Measurements from ENCODE around the gene PKP4.

The PKP4 gene

GRCh38 chr2:158649846-158650245 lies 193.1 kb downstream of the PKP4 start:
- Histone ChIP-seq H3K9ac (ENCODE audit: low read length) (no peak overlapping the region), H2AFZ (ENCODE audit: low read depth, low read length, severe bottlenecking) (no peak overlapping the region), H3K79me2 (ENCODE audit: insufficient read depth, low read length) (no peaks in the 10 kb centered on the region), H4K20me1 (ENCODE audit: low read depth, low read length) (no peaks in the 10 kb centered on the region), H3K9me2 (replicated peaks; ENCODE audit: insufficient read depth, low read length) (no peaks in the 10 kb centered on the region), H3K36me3 (ENCODE audit: low read length) (no peaks in the 10 kb centered on the region), H3K27ac (ENCODE audit: low read depth, low read length) (no peak overlapping the region), H3F3A (ENCODE audit: insufficient read depth) (no peaks in the 10 kb centered on the region), H3K9me3 (ENCODE audit: insufficient read depth, low read length) (no peaks in the 10 kb centered on the region), H3K27me3 (ENCODE audit: low read length) (no peaks in the 10 kb centered on the region), H3K4me3 (ENCODE audit: insufficient read depth, low read length, poor library complexity, severe bottlenecking) (no peak overlapping the region), H3K4me2 (ENCODE audit: low read depth, low read length, poor library complexity, severe bottlenecking) (no peak overlapping the region)
- no peak for TF ChIP-seq EZH2phosphoT487 (conservative IDR thresholded peaks at IDR 0.05; ENCODE audit: low read length)
- no peak for TF ChIP-seq CTCF (IDR thresholded peaks at IDR 0.05; ENCODE audit: insufficient read depth, low read length, poor library complexity, severe bottlenecking)

GRCh38 chr2:158650646-158651357 lies 194.1 kb downstream of the PKP4 start:
- TF ChIP-seq CTCF (IDR thresholded peaks at IDR 0.05; ENCODE audit: insufficient read depth, low read length, poor library complexity, severe bottlenecking) (no peak), EZH2phosphoT487 (conservative IDR thresholded peaks at IDR 0.05; ENCODE audit: low read length) (no peak)
- Histone ChIP-seq H3F3A (ENCODE audit: insufficient read depth) (no peaks in the 10 kb centered on the region), H3K27me3 (ENCODE audit: low read length) (no peaks in the 10 kb centered on the region), H4K20me1 (ENCODE audit: low read depth, low read length) (no peaks in the 10 kb centered on the region), H3K27ac (ENCODE audit: low read depth, low read length) (no peak overlapping the region), H2AFZ (ENCODE audit: low read depth, low read length, severe bottlenecking) (no peak overlapping the region), H3K4me3 (ENCODE audit: insufficient read depth, low read length, poor library complexity, severe bottlenecking) (no peak overlapping the region), H3K36me3 (ENCODE audit: low read length) (no peaks in the 10 kb centered on the region), H3K79me2 (ENCODE audit: insufficient read depth, low read length) (no peaks in the 10 kb centered on the region), H3K4me2 (ENCODE audit: low read depth, low read length, poor library complexity, severe bottlenecking) (no peak overlapping the region), H3K9me2 (replicated peaks; ENCODE audit: insufficient read depth, low read length) (no peaks in the 10 kb centered on the region), H3K9ac (ENCODE audit: low read length) (no peak overlapping the region), H3K9me3 (ENCODE audit: insufficient read depth, low read length) (no peaks in the 10 kb centered on the region)

- H3F3A ChIP-seq (ENCODE audit: insufficient read depth) = no peaks in the 10 kb centered on the region
- TF ChIP-seq CTCF (IDR thresholded peaks at IDR 0.05; ENCODE audit: insufficient read depth, low read length, poor library complexity, severe bottlenecking) (no peak), EZH2phosphoT487 (conservative IDR thresholded peaks at IDR 0.05; ENCODE audit: low read length) (no peak)
- H2AFZ ChIP-seq (ENCODE audit: low read depth, low read length, severe bottlenecking) = no peak overlapping the region
- no peak overlapping the region for H3K4me2 ChIP-seq (ENCODE audit: low read depth, low read length, poor library complexity, severe bottlenecking)
- H3K9me3 ChIP-seq (ENCODE audit: insufficient read depth, low read length) = no peaks in the 10 kb centered on the region
- no peaks in the 10 kb centered on the region for H3K27me3 ChIP-seq (ENCODE audit: low read length)
- no peak overlapping the region for H3K27ac ChIP-seq (ENCODE audit: low read depth, low read length)
- no peaks in the 10 kb centered on the region for H3K79me2 ChIP-seq (ENCODE audit: insufficient read depth, low read length)
- H3K9me2 ChIP-seq (replicated peaks; ENCODE audit: insufficient read depth, low read length) = no peaks in the 10 kb centered on the region
- H3K36me3 ChIP-seq (ENCODE audit: low read length) = no peaks in the 10 kb centered on the region
- no peaks in the 10 kb centered on the region for H4K20me1 ChIP-seq (ENCODE audit: low read depth, low read length)
- no peak overlapping the region for H3K9ac ChIP-seq (ENCODE audit: low read length)
- H3K4me3 ChIP-seq (ENCODE audit: insufficient read depth, low read length, poor library complexity, severe bottlenecking) = no peak overlapping the region
Measured at GRCh38 chr2:158651358-158652057, 194.8 kb downstream of the PKP4 start.
